Endothelial cell (in vitro differentiated cells): ENCODE results near the gene MAP4. TPM values are rescaled to one million over a fixed set of nuclear protein-coding genes. Genes with fewer than 3 reads are reported as not detected.

Experiments used
- DNase-seq: peaks from one replicate; pipeline ENCODE4 v3.0.0; 2021; ENCODE audit warnings: low spot score
- H3K27ac Mint-ChIP-seq: one replicate; pipeline ENCODE4 v1.8.0; 2021; ENCODE audit warnings: mixed read lengths, inconsistent platforms; ENCODE audit not compliant: unreplicated experiment
- H3K27me3 Mint-ChIP-seq: one replicate; pipeline ENCODE4 v1.8.0; 2021; ENCODE audit warnings: mild to moderate bottlenecking, moderate library complexity, mixed read lengths, inconsistent platforms; ENCODE audit not compliant: unreplicated experiment
- H3K36me3 Mint-ChIP-seq: one replicate; pipeline ENCODE4 v1.8.0; 2021; ENCODE audit warnings: mild to moderate bottlenecking, low read depth, mixed read lengths, inconsistent platforms; ENCODE audit not compliant: unreplicated experiment
- H3K4me1 Mint-ChIP-seq: one replicate; pipeline ENCODE4 v1.8.0; 2021; ENCODE audit warnings: mild to moderate bottlenecking, mixed read lengths, inconsistent platforms; ENCODE audit not compliant: unreplicated experiment
- H3K4me3 Mint-ChIP-seq: one replicate; pipeline ENCODE4 v1.8.0; 2021; ENCODE audit warnings: mild to moderate bottlenecking, mixed read lengths, inconsistent platforms; ENCODE audit not compliant: unreplicated experiment
- H3K9me3 Mint-ChIP-seq: one replicate; pipeline ENCODE4 v1.8.0; 2021; ENCODE audit warnings: mixed read lengths, inconsistent platforms; ENCODE audit not compliant: unreplicated experiment
- CTCF ChIP-seq: fragments of 200-600 bp; sonication (generic); IDR thresholded peaks from one replicate; pipeline ENCODE4 v1.5.0; 2021; ENCODE audit warnings: antibody characterized with exemption; ENCODE audit not compliant: unreplicated experiment
- total RNA-seq: library from RNA; stranded (reverse); fragmentation: NEBNext Ultra II Directional; extraction: Animal tissue kit (Norgen Biotek cat#: 25700); gene quantifications from one replicate; pipeline ENCODE4 v1.2.1, GENCODE V29; 2021; ENCODE audit not compliant: unreplicated experiment

Gene MAP4
- total RNA-seq, 1 donor from 2014 or later, result 155 TPM

- H3K4me1 Mint-ChIP-seq, result no peaks in the 10 kb centered on the region
- peaks cover 41% of the 10 kb centered on the region for H3K36me3 Mint-ChIP-seq
- no peak for DNase-seq
- TF ChIP-seq CTCF, result no peak
- H3K27me3 Mint-ChIP-seq, result peaks cover 8% of the 10 kb centered on the region
- no peaks in the 10 kb centered on the region for H3K9me3 Mint-ChIP-seq
- no peak overlapping the region for H3K27ac Mint-ChIP-seq
- H3K4me3 Mint-ChIP-seq, result no peak overlapping the region
Measured at GRCh38 chr3:47871389-47871788, 144.8 kb downstream of the MAP4 start.

DNA sequence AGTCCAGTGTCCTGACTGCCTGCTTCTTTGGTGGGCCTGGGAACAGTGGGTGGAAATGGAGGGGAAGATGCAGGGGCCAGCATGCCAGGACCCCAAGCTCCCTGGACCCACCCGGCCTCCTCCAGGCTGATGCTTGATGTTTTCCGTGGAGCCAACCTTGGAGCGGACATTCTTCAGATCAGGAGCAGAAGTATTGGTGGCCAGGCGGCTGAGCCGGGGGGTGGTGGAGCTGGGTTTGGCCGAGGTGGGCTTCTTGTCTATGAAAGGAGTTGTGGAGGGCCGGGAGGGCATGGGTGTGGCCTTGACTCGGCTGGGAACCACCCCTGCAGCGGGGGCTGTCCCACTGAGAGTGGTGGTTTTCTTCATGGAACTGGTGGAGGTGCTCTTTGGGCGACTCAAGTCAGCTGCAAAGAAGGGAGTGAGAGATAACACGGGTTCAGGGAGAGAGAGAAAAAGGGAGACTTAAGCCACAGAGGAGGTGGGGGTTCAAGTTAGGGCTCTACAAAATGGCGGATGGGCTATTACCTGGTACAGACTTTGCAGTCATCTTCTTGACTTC is 145.4 kb downstream of the MAP4 start:
- TF ChIP-seq CTCF, result no peak
- no peak for DNase-seq
- peaks cover 47% of the 10 kb centered on the region for H3K36me3 Mint-ChIP-seq
- peaks cover 8% of the 10 kb centered on the region for H3K27me3 Mint-ChIP-seq
- H3K4me1 Mint-ChIP-seq, result peaks cover 1% of the 10 kb centered on the region
- H3K27ac Mint-ChIP-seq, result no peak overlapping the region
- no peak overlapping the region for H3K4me3 Mint-ChIP-seq
- H3K9me3 Mint-ChIP-seq, result no peaks in the 10 kb centered on the region

GRCh38 chr3:47870156-47870555 is 146.1 kb downstream of the MAP4 start:
- peaks cover 8% of the 10 kb centered on the region for H3K4me1 Mint-ChIP-seq
- no peak for TF ChIP-seq CTCF
- no peak overlapping the region for H3K4me3 Mint-ChIP-seq
- H3K36me3 Mint-ChIP-seq, result peaks cover 53% of the 10 kb centered on the region
- no peak for DNase-seq
- H3K27me3 Mint-ChIP-seq, result peaks cover 8% of the 10 kb centered on the region
- H3K9me3 Mint-ChIP-seq, result no peaks in the 10 kb centered on the region
- no peak overlapping the region for H3K27ac Mint-ChIP-seq

- no peak for TF ChIP-seq CTCF
- H3K9me3 Mint-ChIP-seq, result no peaks in the 10 kb centered on the region
- no peak for DNase-seq
- no peak overlapping the region for H3K27ac Mint-ChIP-seq
- peaks cover 9% of the 10 kb centered on the region for H3K4me1 Mint-ChIP-seq
- H3K4me3 Mint-ChIP-seq, result no peak overlapping the region
- H3K36me3 Mint-ChIP-seq, result peaks cover 53% of the 10 kb centered on the region
- peaks cover 8% of the 10 kb centered on the region for H3K27me3 Mint-ChIP-seq
Measured at GRCh38 chr3:47868306-47868705, 147.9 kb downstream of the MAP4 start.

- Mint-ChIP-seq H3K27me3 (peaks cover 8% of the 10 kb centered on the region), H3K36me3 (peaks cover 47% of the 10 kb centered on the region), H3K4me3 (peak overlapping the region; percentile 27), H3K4me1 (peaks cover 9% of the 10 kb centered on the region), H3K27ac (no peak overlapping the region), H3K9me3 (no peaks in the 10 kb centered on the region)
- no peak for TF ChIP-seq CTCF
- DNase-seq, result no peak
Measured at GRCh38 chr3:47867451-47868044, 148.7 kb downstream of the MAP4 start.
